GM21619 (cell line): ENCODE data around the gene GPATCH3.
"Not testable (repeated sequence)": the region's sequence is repeated elsewhere in the genome, so short reads cannot be mapped to it uniquely, and the experiment has no call there.

Source experiments
- ATAC-seq: cut with Tn5 transposase; IDR thresholded peaks from one replicate; pipeline ENCODE4 v1.9.1; 2021; ENCODE audit not compliant: unreplicated experiment

GPATCH3 gene, protein sequence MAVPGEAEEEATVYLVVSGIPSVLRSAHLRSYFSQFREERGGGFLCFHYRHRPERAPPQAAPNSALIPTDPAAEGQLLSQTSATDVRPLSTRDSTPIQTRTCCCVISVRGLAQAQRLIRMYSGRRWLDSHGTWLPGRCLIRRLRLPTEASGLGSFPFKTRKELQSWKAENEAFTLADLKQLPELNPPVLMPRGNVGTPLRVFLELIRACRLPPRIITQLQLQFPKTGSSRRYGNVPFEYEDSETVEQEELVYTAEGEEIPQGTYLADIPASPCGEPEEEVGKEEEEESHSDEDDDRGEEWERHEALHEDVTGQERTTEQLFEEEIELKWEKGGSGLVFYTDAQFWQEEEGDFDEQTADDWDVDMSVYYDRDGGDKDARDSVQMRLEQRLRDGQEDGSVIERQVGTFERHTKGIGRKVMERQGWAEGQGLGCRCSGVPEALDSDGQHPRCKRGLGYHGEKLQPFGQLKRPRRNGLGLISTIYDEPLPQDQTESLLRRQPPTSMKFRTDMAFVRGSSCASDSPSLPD

DNA sequence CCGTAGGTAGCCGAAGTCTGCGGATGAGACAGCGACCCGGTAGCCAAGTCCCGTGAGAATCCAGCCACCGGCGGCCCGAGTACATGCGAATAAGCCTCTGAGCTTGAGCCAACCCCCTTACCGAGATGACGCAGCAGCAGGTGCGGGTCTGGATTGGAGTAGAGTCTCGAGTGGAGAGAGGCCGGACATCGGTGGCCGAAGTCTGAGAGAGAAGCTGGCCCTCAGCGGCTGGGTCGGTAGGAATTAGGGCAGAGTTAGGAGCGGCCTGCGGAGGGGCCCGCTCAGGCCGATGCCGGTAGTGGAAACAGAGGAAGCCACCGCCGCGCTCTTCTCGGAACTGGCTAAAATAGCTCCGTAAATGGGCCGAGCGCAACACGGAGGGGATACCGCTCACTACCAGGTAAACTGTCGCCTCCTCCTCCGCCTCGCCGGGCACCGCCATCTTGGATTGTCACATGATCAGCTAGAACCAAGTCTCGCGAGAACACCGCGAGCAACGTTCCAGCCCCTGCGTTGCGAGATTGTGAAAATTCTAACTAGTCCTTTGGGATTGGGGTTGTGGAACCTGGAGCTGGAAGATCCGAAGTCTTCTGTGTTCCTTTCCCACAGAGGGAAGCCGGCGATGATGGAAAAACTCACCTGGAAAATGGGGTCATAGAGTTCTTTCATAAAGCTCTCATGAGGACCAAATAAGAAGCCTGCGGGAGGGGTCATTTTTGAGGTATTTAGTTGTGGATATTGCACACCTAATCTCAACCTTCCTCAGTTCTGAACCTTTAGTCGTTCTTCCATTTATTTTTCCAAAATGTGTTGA is at the start of gene GPATCH3:
Gene GPATCH3, minus strand, starts transcription at position 467 of the 814 bp plus-strand sequence. Its CDS starts 25 bp downstream, at position 442.
- peak; percentile 93 for ATAC-seq

DNA sequence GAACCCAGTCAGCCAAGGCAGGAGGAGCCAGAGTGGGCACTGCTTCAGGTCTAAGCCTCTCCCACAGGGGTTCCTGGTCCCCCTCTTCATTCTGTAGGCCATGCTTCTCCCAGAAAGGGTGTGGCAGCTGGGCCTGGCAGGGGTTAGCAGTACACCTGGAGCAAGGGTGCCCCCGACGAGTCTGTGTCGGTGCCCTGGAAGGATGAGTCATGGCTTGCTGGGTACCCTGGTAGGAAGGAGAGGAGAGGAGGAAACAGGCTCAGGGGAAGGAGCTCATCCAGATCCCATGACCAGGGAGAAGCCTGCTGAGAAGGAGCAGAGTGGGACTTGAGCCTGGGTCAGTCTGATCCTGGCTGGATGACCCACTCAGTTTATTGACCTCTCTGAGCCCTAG is 49.7 kb upstream of the GPATCH3 start:
- ATAC-seq, result no peak

DNA sequence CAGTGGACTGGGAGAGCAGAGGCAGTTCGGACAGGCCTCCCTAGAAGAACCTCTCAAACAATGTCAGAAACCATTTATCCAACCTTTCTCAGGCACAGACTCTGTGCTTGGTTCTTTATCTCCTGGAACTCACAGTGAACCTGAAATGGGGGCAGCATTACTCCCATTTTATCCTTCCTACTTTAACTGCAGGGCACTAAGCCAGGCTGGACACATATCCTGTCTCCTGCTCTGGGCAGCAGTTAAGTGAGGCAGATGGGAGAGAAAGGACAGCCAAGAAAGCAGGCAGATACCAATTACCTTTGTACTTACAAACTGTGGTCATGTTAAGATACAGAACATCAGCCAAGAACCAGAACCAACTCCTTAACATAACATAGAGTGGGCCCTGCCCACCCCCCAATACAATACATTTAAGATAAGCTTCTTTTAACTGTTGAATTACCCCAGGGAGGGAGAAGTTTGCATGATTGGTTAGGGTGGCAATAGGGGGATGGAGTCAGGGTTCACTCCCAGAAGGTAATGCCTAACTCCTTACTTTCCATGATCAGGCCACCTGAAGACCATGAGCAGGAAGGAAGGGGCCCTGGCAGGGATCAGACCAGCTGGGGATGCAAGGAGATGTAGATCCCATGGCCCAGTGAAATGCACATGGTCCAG is 49.1 kb upstream of the GPATCH3 start:
- ATAC-seq, result no peak

DNA sequence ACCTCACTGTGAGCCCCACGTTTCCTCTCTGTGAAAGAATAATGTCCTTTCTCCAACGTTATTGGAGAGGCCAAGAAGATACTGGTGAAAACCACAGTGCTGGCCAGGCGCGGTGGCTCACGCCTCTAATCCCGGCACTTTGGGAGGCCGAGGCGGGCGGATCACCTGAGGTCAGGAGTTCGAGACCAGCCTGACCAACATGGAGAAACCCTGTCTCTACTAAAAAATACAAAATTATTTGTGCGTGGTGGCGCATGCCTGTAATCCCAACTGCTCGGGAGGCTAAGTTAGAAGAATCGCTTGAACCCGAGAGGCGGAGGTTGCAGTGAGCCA is 48.4 kb upstream of the GPATCH3 start:
- ATAC-seq, result not testable (repeated sequence)

DNA sequence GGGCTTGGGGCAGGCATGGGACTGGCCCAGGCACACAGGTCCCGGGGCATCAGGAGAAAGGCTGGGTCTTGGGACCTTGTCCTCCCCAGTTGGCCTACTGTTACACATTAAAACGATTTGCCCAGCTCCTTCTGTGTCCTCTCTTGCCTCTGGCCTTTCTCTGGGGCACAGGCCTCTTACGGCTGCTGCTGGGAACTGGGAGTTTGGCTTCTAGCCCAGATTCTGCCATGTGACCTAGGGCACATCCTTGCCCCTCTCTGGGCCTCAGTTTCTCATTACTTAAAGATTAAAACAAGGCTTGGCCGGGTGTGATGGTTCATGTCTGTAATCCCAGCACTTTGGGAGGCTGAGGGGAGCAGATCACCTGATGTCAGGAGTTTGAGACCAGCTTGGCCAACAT is 46.0 kb upstream of the GPATCH3 start:
- ATAC-seq, result no peak

DNA sequence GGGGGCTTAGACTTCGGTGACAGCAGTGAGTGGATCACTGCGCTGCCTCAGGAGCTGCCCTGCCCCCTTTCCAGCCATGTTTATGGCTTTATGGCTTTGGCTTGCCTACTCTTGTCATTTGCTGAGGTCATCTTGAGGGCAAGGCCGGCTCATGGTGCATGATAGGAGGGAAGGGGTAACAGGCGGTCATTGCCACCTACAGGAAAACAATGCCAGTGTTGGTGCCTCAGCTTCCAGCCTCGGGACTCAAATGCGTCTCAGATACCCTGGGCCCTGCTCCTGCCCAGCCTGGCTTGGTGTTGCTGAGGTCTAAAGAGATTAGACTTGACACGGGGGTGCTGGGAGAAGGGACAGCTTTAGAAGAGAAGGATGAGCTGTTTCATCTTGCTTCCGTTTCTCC is 45.5 kb upstream of the GPATCH3 start:
- no peak for ATAC-seq

DNA sequence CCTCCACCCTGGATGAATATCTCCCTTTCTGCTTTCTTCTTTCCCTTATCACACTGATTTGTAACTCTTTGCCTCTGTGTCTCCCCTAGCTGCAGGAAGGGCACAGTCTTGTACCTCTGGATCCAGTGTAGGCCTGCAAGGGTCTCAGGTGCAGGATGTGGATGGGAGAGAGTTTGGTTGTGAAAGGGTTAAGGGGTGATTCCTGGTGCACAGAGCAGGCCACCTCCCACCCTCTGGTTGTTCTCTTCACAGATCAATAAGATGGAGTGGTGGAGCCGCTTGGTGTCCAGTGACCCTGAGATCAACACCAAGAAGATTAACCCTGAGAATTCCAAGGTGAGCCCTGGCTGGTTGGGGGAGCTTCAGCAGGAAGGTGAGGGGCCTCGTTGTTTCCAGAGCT is 44.9 kb upstream of the GPATCH3 start:
- ATAC-seq, result no peak

DNA sequence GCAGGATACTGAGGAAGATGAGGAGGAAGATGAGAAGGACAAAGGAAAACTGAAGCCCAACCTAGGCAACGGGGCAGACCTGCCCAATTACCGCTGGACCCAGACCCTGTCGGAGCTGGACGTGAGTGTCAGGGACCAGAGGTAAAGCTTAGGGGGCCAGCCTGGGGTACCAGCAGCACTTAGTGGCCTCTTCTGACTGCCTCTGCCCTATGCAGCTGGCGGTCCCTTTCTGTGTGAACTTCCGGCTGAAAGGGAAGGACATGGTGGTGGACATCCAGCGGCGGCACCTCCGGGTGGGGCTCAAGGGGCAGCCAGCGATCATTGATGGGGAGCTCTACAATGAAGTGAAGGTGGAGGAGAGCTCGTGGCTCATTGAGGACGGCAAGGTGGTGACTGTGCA is 42.4 kb upstream of the GPATCH3 start:
- ATAC-seq, result no peak

DNA sequence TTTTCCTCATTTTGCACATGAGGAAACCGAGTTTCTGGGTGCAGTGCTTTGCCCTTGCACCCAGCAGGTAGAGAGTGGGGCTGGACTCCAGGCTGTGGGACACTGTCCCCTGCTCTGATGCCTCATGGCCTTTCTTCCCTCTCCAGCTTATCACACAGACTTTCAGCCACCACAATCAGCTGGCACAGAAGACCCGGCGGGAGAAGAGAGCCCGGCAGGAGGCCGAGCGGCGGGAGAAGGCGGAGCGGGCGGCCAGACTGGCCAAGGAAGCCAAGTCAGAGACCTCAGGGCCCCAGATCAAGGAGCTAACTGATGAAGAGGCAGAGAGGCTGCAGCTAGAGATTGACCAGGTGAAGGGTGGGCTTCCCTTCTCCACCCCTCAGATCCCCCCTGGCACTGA is 41.0 kb upstream of the GPATCH3 start:
- no peak for ATAC-seq

DNA sequence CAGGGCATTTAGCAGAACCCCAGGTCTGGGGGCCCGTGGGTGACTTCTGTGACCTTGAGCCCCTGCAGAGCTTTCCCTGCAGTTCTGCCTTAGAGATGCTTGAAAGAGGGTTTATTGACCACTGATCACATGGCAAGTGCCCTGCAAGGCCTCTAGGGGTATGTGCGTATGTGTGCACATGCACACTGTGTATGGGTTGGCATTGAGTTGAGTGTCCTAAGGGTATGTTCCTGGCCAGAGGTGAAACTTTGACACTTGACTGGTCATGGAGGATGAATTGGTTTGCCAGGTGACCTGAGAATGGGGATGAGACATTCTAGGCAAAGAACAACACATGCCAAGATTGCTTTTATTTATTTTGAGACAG is 38.4 kb upstream of the GPATCH3 start:
- no peak for ATAC-seq

DNA sequence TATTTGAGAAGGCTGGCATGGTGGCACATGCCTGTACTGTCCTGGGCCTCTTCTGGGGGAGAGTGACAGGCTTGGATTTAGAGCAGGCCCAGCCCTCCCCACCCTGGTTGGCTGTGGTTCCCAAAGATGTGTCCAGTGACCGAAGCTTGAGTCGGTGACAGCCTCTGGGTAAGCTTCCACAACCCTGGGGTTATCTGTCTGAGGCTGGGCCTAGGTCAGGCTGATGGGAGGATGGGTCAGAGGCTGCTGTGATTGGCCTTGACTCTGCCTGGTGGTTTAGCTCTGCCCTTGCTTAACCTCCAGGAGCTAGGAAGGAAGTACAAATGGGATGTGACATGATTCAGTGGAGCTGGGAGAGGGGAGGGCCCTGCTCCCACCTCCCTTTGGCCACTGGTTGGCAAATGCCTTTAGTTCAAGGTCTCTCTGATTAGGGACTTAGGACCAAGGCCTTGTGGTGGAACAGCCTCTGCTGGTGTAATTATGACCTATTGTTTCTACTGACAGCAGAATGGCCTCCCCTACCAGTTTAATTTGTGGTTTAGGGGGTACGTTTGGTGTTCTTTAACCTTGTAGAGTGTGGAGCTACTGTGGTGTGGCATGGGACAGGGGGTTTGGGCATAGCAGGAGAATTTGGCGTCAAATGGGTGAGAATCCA is 37.9 kb upstream of the GPATCH3 start:
- no peak for ATAC-seq

DNA sequence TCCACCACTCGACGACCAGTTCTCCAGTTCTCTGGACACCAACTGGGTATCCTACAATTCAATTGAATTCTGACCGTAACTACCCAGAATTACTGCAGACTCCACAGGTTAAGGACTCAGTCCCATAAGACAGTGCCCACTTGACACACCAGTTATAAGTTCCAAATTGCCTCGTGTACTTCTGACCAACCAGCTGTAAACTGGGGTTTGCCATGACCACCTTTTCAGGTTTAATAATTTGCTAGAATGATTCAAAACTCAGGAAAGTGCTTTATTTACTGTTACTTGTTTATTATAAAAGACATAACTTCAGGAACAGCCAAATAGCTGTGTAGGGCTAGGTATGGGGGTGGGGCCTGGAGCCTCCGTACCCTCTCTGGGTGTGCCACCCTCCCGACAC is 36.6 kb upstream of the GPATCH3 start:
- no peak for ATAC-seq

DNA sequence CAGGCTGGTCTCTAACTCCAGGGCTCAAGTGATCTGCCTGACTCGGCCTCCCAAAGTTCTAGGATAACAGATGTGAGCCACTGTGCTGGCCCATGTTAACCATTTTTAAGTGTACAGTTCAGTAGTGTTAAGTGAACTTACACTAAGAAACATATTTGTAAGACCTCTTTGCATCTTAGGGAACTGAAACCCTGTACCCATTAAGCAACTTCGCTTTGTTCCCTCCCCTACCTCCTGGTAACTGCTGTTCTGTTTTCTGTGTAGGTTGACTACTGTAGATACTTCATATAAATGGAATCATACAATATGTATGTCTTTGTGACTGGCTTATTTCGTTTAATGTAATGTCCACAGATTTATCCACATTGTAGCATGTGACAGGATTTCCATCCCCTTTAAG is 32.3 kb upstream of the GPATCH3 start:
- ATAC-seq, result no peak

DNA sequence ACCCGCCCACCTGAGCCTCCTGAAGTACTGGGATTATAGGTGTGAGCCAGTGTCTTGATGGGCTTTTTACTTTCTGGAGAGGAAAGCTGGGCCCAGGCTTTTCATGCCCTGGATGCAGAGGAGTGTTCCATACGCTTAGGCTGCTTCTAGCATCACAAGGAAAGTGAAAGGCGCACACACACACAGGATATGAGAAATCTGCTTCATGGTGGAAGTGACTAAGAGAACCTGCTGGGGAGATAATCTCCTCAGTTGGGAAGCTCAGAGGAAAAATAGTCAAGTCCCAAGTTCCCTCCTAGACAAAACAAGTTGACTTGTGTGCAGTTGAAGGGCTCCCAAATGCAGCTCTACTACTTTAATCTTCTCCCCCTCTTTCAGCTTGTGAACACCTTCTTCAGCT is 23.4 kb upstream of the GPATCH3 start:
- ATAC-seq, result no peak

DNA sequence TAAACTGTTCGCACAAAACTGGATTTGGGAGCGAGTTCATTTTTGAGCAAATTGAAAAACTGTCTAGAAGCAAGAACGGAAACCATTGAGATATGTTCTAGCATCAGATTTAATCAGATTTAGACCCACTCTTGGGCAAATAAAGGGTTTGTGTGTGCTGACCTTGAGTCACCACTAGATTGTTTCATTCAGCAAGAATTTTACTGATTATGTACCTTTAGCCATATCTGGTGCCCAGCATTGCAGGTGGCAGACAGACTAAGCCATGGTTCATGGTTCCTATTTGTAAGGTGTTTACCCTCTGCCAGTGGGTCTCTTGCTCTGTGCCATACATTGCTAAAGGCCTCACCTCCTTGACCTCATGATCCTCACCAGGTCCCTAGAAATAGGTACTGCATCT is 22.6 kb upstream of the GPATCH3 start:
- no peak for ATAC-seq

DNA sequence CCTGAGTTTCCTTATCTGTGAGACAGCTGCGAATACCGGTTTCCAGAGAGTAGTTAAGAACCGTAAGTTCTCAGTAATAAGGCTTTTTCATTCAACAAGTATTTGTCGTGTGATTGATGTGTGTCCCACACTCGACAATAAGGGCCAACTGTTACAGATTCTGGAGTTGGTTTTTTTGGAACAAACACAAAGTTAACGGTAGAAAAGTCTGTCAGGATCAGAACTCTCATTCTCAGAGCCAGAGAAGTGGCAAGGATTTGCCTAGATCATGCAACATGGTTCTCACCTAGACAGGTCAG is 22.1 kb upstream of the GPATCH3 start:
- no peak for ATAC-seq

DNA sequence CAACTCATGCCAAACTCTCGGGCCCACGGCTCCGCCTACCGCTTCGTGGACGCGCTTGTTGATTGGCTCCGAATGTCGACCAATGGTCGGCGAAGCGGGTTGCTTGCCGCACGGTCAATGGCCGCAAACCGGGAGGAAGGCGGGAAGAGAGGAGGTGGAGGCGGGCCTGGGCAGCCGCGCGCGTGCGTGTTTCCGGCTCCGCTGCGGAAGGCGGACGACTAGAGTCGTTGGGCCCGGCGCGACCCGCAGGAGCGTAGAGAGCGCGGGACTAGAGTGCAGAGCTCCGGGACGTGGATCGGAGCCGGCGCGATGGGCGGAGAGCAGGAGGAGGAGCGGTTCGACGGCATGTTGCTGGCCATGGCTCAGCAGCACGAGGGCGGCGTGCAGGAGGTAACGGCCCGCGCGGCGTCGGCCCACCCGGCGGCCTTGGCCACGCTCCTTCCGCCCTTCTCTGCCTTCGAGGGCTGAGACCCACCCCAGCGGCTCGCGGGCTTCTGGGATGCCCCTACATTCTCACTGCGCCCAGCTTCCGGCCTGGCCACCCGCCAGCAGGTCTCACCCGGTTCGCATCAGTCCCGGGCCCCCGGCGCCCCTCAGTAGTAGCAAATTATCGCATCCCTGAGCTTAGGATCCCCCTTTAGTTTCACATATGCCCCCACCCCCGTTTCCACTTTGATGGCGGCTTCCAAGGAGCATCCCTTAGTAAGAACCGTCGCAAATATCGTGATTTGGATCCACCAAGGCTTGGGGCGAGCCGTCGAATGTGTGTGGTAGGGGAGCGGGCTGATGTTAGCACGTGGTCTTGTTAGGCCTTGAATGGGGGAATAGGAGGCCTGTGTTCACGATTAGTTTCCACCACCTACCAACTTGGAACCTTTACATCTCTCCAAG is 21.5 kb upstream of the GPATCH3 start, which contains the start of gene NUDC:
Gene NUDC, plus strand, starts transcription at position 204 of the 891 bp plus-strand sequence. Its CDS starts 106 bp downstream, at position 310.
- peak; percentile 96 for ATAC-seq

DNA sequence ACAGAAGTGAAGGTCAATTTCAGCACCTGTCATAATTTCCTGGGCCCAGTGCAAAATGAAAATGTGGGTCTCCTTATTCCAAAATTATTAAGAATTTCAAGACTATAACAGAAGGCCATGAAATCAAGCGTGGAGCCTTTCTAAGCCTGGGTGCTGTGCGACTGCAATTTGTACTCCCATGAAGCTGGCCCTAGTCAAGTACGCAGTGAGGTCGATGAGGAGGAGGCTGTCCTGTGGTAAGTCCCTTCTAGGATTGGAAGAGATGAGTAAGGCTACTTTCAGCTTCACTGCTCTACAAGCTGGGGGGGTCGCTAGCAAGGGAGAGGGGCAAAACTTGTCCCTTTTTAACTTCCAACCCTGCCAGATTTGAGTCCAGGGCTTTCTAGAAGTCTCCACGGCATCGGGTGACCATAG is 20.9 kb upstream of the GPATCH3 start:
- ATAC-seq, result no peak

DNA sequence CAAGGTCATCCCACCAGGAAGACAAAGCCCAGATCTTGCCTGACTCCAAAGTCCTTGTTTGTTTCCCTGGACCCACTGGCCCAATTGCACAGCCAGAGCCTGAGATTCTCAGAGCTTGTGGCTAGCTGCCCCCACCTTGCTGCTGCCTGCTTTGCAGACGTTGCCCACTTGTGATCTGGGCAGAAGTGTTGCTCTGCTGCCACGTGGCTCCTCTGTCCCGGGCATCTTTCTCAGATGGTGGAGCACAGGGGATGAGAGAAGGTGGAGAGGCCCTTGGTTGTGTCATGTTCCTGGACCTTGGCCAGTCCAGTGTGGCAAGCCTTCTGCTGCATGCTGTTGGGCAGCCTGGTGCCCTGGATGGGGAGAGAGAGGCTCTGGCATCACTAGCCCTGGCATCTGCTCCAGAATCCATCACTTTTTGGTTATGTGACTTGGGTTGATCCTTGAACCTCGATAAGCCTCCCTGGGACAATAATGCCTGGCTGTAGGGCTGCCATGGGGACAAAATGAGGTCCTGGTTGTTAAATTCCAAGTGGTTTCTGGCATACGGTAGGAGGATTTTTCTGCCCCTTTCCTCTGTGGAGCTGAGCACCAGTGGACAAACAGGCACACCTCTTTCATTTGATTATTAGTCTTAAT is 15.1 kb upstream of the GPATCH3 start:
- ATAC-seq, result no peak
